22Rv1 (cell line): Measurements from ENCODE around the gene OLFM2.
A peak's percentile ranks its signal among the peaks of the same experiment; 100 is the strongest.

Experiments
- H3K27ac ChIP-seq: fragments of 450-650 bp; 2 replicates; pipeline ENCODE4 v1.5.1; 2017
- CTCF ChIP-seq: fragments of 450-650 bp; IDR thresholded peaks from 2 replicates; pipeline ENCODE4 v1.5.1; 2017; ENCODE audit warnings: mild to moderate bottlenecking
- ZFX ChIP-seq: fragments of 450-650 bp; IDR thresholded peaks from 2 replicates; pipeline ENCODE4 v1.6.1; 2017; ENCODE audit warnings: antibody characterized with exemption, borderline replicate concordance

OLFM2 gene

DNA sequence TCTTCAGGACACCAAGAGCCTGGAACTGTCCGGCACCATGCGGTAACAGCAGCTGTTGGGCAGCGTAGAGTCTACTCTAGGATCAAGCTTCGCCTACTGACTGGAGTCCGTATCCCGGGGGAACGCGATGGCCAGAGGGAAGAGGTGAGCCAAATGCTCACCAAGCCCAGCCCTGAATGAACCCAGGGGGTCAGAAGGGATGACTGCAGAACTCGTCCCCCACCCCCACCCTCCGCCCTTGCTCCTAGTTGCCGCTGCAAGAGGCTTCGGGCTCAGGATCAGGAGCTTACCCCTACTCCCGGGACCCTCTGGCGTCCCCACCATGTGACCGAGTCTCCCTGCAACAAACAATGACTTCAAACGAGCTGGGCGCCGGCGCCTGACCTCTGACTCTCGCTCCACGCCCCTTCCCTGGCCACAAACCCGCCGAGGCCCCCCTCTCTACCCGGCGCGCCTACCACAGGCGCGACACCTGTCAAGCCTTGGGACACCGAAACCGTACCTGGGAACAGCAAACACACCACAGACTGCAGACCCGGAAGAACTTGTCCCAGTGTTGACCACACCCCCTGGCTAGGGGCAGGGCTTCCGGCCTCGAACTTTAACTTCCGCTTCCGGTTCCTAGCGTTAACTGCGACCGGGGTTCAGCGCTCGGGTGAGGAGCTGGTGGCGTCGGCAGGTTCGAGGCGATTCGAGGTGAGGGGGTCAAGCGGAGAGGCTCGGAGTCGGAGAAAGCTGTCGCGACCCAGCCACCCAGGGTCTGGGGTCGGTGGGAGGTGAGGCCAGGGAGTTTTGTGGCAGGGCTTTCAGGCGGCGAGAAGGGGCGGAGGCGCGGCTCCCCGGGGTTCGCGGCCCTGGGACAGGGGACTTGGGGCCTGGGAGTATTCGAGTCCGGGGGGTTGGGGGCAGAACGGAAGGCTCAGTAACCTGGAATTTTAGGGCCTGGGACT lies 108.8 kb downstream of the OLFM2 start, which contains the start of gene UBL5:
TSS of gene UBL5 (plus strand) at position 630 of the 950 bp plus-strand sequence. CDS start 420 bp downstream, outside the sequence.
- peak within 1 kb of the TSS; percentile 91 for H3K27ac ChIP-seq
- no peak for TF ChIP-seq ZFX
- TF ChIP-seq CTCF = no peak

DNA sequence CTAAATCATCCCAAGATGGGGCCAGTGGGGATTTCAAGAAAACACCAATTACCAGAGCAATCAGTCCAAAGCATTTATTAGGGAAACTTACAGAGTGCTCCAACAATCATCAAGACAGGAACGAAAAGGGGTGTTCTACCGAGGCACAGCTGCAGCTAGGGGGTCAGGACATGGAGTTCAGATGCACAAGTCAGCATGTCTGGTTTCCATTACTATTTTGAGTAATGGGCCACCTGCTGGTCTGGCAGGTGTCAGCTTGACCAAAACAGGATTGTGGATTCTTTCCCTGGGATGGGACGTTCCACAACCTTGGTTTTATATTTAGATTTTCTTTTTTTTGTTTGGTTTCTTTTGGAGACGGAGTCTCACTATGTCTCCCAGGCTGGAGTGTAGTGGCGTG lies 112.5 kb downstream of the OLFM2 start:
- H3K27ac ChIP-seq = no peak overlapping the region
- TF ChIP-seq ZFX (no peak), CTCF (no peak)

GRCh38 chr19:9820034-9820433 lies 116.3 kb downstream of the OLFM2 start:
- H3K27ac ChIP-seq = peak overlapping the region; percentile 67

- peak overlapping the region; percentile 67 for H3K27ac ChIP-seq
- TF ChIP-seq CTCF = no peak
- TF ChIP-seq ZFX = no peak
Observed at GRCh38 chr19:9819596-9819909, 116.8 kb downstream of the OLFM2 start.

DNA sequence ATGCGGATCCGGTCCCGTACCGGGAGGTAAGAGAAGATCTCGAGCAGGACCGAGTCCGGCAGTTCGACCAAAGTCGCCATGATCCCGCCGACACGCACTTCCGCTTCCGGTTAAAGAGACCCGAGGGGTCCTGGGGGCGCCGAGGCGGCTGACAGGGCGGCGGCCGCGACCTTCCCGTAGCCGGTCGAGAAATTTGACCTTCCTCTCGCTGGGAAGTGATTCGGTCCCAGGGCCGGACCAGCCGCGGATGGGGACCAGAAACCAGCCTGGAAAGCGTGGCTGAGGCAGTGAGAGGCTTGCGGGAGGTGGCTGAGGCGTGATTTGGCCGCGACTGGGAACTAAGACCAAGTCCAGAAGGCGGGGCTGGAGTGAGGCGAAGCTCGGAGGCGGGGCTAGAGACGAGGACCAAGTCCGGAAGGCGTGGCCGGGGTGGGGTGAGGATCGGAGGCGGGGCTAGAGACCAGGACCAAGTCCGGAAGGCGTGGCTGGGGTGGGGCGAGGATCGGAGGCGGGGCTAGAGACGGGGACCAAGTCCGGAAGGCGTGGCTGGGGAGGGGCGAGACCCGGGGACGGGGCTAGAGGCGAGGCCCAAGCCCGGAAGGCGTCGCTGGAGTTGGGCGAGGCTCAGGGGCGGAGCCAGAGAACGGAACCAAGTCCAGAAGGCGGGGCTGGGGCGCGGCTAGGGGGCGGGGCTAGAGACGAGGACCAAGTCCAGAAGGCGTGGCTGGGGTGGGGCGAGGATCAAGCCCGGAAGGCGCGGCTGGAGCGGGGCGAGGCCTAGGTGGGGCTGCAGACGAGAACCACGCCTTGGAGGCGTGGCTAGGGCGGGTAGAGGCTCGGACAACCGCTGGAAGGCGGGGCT lies 117.3 kb downstream of the OLFM2 start, which contains the start of gene FBXL12:
TSS of gene FBXL12 (minus strand) at position 346 of the 862 bp plus-strand sequence. CDS start at position 80, 266 bp downstream.
- TF ChIP-seq ZFX = no peak
- TF ChIP-seq CTCF = no peak

DNA sequence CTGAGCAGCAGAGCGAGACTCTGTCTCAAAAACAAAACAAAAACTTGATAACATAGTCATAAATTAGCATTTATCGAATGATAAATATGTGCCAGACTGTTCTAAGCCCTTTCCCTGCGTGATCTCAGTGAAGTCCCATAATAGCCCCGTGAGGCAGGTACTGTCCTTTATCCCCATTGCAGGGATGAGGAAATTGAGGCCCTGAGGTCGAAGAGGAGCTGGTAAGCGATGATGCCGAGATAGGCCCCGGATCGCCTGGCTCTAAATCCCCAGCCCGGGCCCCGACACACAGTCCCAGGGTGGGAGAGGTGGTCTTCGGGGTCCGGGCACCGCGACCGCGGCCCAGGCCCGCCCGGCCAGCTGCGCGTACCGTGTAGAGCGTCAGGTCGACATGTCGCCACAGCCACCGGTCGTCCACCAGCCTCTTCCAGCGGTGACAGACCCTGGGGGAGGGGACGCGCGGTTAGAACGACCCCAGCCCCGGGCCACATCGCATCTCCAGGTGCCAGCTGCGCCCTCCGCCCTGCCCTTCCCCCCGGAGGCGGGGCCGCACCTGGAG lies 118.1 kb downstream of the OLFM2 start:
- TF ChIP-seq ZFX (no peak), CTCF (no peak)
- peak overlapping the region; percentile 91 for H3K27ac ChIP-seq

More for the DNA sequence above, 117.3 kb downstream of the OLFM2 start, which contains the start of gene FBXL12:
- H3K27ac ChIP-seq = peak within 1 kb of the TSS; percentile 91

DNA sequence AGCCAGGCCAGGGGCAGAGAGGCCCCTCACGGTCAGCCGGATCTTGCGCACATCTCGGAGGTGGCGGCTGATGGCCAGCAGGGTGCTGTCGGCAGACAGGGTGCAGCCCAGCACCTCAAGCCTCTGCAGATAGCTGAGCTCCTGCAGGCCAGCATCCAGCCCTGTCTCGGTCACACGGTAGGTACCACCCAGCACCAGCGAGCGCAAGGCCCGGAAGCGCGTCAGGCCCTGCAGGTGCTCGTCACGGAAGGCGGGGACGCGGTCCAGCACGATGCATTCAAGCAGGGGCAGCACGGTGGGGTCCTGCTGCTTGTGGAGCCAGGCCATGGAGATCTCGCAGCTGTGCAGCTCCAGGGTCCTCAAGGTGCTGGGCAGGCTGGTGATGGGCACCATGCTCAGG lies 125.2 kb downstream of the OLFM2 start:
- TF ChIP-seq CTCF (no peak), ZFX (no peak)
- H3K27ac ChIP-seq = no peak overlapping the region
